GM21447 (cell line): ENCODE data around the gene TSGA10.

Experiments
- ATAC-seq: cut with Tn5 transposase; IDR thresholded peaks from one replicate; pipeline ENCODE4 v1.9.1; 2021; ENCODE audit not compliant: unreplicated experiment

Gene TSGA10

GRCh38 chr2:98948956-98949739 lies 205.6 kb downstream of the TSGA10 start:
- no peak for ATAC-seq

- ATAC-seq: no peak
Measured at GRCh38 chr2:98947554-98947953, 207.2 kb downstream of the TSGA10 start.
